OCI-LY7 (cell line): Measurements from ENCODE around the gene CEP131.
"Not testable (repeated sequence)": the region's sequence is repeated elsewhere in the genome, so short reads cannot be mapped to it uniquely, and the experiment has no call there.

Experiments
- CTCF ChIP-seq: fragments of 200-600 bp; sonication (generic); conservative IDR thresholded peaks from 2 replicates; pipeline ENCODE4 v1.5.1; 2014; ENCODE audit warnings: mild to moderate bottlenecking, antibody characterized with exemption, low read length, moderate library complexity, mixed read lengths
- EZH2phosphoT487 ChIP-seq: fragments of 200-600 bp; sonication (generic); IDR thresholded peaks from 2 replicates; pipeline ENCODE4 v1.6.1; 2018; ENCODE audit warnings: low read depth, borderline replicate concordance, mild to moderate bottlenecking, mixed run types, antibody characterized with exemption, low read length, moderate library complexity, mixed read lengths

GRCh38 chr17:81227630-81228029, 4.9 kb upstream of the CEP131 start:
- TF ChIP-seq CTCF, EZH2phosphoT487: not testable (repeated sequence)
